Middle frontal gyrus (tissue), 1 donor: ENCODE measurements around the gene C9orf40.

Experiments
- DNase-seq: peaks from one replicate; pipeline ENCODE4 v3.0.0-alpha.2; 2015; ENCODE audit warnings: low spot score; ENCODE audit errors: extremely low spot score

C9orf40 gene

GRCh38 chr9:74952201-74953151 is at the start of gene C9orf40:
TSS of gene C9orf40 (minus strand) at chr9:74952912. CDS start at chr9:74952611, 301 bp downstream.
- DNase-seq: peak; percentile 82

DNA sequence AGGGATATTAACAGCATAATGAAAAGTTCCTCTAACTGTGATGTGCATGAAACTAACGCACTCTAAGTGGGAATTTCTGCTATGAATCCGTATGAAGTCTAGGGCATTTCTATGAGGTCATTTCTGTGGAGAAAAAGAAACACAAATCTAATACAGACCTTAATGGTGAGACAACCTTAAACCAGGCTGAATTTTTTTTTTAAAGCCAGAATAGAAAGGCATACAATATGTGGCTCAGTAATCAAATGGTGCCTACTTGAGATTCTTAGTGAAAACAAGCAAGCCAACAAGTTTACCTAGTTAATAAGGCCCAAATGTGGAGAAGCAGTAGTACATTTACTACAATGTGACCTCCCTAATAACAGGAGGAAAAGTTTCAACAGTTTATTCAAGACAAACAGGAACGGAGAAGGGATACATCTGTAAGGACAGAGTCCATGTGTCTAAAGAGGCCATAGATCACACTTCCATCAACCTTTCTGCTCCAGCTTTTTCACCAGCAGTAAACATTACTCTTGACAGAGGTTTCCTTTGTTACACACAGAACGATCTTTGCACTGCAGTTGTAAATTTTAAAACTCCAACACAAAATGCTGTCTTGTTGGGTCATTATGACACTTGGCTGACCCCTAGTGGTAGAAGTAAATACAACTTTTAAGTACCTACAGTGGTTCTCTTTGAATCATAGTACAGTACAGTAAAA is 49.2 kb upstream of the C9orf40 start:
- peak; percentile 69 for DNase-seq

DNA sequence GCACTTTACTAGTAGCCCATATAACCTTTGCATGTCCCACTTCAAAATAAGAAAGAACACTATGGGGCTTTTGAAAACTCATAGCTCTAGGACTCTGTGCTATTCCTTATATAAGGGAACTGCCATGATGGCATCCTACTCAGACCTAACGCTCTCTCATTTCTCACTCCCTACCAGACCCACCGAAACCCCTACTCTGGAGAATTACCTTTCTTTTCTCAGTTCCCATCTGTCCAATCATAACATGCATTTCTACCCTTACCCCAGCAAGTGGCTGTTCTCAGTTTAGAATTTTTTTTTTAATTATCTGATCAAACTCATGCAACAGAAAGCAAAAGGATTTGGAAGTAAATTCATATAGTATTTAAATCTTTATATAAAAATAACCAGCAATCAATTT is 48.1 kb upstream of the C9orf40 start:
- DNase-seq: no peak

- DNase-seq: no peak
Measured at GRCh38 chr9:74985041-74985440, 32.3 kb upstream of the C9orf40 start.

GRCh38 chr9:74983709-74984108 is 31.0 kb upstream of the C9orf40 start:
- DNase-seq: no peak

DNA sequence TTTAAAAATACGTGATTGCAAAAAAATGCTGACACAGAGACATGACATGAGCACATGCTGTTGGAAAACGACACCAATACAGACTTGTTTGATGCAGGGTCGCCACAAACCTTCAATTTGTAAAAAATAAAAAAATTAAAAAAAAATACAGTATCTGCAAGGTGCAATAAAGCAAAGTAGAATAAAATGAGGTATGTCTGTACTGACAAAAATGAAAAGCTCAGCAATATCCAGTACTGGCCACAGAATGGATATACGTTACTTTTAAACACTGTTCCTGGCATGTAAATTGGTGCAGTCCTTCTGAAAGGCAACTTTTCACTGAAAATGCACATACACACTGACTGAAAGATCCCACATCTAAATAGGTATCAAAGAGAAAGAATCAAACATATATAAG is 27.1 kb upstream of the C9orf40 start:
- DNase-seq: no peak

GRCh38 chr9:74977287-74977686 is 24.6 kb upstream of the C9orf40 start:
- DNase-seq: no peak

GRCh38 chr9:74975538-74975937 is 22.8 kb upstream of the C9orf40 start:
- no peak for DNase-seq

DNA sequence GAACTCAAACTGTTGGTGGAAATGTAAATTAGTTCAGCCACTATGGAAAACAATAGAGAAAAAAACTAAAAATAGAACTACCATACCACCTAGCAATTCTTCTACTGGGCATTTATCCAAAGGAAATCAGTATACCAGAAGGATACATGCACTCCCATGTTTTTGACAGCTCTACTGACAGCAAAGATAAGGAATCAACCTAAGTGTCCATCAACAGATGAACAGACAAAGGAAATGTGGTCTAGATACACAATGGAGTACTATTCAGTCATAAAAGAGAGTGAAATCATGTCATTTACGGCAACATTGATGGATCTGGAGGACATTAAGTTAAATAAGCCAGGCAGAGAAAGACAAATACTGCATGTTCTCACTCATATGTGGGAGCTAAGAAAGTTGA is 21.8 kb upstream of the C9orf40 start:
- DNase-seq: no peak

DNA sequence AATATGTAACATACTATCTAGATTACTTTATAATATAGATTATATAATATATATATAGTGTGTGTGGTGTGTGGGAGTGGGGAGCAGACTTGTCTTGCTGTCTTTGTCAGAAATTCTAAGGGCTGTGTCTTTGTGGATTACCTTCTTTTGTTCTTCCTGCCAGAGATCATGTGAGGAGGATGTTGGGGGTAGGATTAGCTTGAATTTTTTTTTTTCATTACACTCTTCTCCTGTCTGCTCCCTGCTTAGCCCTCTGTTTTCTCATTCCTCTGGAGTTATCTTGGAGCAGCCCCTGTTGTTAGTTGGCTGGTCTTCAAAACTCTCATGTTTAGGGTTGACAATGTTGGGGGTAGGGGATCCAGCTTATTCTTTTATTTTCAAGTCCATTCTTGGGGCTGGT is 21.0 kb upstream of the C9orf40 start:
- DNase-seq: no peak

DNA sequence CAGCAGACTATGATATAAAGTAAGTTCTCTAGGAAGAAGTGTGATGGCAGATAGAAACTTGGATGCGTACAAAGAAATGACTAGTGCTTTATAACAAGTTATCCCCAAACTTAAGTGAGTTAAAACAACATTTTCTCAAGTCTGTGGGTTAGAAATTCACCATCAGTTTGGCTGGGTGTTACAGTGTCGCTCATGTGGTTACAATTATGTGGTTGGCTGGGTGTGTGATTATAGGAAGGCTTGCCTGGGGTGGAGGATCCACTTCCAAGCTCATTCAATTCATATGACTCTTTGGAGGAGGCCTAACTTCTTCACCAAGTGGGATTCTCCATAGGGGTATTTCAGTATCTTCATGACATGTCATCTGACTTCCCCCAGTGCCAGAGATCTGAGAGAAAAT is 10.3 kb upstream of the C9orf40 start:
- no peak for DNase-seq

GRCh38 chr9:74961496-74961895 is 8.8 kb upstream of the C9orf40 start:
- no peak for DNase-seq

DNA sequence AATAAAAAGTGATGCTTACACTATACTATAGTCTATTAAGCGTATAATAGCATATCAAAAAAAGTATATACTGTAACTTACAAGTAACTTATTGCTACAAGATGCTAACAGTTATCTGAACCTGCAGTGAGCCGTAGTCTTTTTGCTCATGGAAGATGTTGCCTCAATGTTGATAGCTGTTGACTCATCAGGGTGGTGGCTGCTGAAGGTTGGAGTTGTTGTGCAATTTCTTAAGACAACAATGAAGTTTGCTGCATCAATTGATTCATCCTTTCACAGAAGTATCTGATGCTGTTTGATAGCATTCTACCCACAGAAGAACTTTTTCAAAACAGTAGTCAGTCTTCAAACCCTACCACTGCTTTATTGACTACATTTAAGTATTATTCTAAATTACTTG is 7.8 kb upstream of the C9orf40 start:
- no peak for DNase-seq

DNA sequence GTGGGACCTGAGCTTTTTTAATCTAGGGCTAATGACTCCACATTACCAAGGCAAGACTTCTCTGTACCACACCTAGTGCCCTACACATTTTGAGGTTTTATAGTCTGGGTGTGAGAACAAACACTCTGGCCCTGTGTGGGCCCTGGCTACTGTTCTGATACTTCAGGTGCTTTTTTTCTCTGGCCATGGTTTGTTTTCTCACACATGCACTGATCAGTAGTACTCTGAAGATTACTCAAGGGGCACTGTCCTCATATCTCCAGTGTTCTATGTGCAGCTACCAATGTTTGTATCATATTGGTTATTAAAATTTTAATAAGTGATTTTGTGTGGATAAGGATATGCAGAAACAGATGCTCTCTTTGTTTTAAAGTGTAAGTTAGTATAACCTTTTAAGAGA is 5.9 kb upstream of the C9orf40 start:
- no peak for DNase-seq

GRCh38 chr9:74953235-74953751 is 581 bp upstream of the C9orf40 start:
- DNase-seq: no peak

DNA sequence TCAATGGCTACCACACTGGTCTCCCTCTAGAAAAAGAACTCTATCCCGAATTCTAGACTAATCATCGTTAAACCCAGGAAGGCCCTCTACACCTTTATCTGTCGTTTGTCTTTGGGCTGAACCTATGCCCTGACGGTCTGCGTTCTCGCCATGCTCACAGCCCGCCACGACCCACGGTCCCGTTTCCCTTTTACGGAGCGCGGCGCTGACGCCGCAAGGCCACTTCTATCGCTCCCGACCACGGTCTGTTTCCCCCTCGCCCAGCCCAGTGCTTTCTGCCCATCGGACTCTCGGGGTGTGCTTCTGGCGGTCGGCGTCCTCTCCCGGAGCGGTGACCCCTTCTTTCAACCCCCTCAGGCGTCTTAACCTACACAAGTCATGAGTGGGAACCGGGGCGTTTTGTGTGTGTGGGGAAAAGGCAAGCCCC is 974 bp downstream of the C9orf40 start:
- DNase-seq: no peak

- DNase-seq: no peak
Measured at GRCh38 chr9:74951107-74951720, 1.5 kb downstream of the C9orf40 start.

DNA sequence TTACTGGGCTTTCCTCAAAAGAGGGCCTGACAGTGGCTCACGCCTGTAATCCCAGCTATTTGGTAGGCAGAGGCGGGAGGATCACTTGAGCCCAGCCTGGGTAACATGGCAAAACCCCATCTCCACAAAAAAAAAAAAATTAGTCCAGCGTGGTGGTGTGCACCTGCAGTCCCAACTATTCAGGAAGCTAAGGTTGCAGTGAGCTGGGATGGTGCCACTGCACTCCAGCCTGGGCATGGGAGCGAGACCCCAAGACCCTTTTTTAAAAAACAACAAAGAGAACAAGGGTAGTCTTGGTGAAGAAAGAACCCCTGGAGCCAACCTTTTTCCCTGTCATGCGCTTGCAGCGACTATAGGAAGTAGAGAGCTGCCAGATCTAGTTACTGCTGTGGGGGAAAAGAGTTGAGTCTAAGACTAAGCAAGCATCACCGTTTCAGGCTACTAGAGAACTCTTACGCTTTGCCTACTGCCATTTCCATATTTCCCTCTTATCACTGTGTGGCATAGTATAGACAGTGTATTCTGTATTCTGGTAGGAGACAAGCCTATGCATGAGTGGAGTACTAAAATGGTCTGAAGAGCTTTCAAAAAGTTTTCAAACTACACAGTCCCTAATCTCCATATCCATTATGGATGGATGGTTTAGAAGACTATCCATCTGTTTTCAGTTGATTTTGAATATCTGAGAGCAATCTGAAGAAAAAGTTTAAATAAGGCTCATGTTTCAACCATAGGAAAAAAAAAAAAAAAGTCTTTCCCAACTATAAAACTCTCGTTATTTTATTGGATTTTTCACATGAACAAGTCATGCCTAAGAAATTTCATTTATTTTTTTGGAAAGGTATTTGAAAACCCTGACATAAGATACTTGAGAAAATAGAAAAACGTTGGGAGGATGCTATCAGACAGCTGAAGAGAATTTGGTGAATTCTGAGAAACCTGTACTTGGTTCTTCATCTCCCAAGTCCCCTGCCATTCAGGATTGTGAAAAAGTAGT is 2.6 kb downstream of the C9orf40 start:
- no peak for DNase-seq

DNA sequence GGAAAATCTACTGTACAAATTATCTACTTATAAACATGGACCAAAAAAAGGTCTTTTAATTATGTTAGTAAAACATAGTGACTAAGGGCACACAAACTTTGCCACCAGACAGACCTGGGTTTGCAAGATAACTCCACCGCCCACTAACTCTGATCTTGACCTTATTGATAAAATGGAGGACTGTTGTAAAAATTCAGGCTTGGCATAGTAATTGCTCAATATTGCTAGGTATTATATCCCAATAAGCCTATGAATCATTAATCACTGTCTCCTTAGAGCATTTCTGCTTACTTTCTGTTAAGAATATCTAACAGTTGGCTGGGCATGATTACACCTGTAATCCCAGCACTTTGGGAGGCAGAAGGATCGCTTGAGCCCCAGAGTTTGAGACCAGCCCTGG is 3.8 kb downstream of the C9orf40 start:
- DNase-seq: no peak

GRCh38 chr9:74946686-74947085 is 6.0 kb downstream of the C9orf40 start:
- no peak for DNase-seq

DNA sequence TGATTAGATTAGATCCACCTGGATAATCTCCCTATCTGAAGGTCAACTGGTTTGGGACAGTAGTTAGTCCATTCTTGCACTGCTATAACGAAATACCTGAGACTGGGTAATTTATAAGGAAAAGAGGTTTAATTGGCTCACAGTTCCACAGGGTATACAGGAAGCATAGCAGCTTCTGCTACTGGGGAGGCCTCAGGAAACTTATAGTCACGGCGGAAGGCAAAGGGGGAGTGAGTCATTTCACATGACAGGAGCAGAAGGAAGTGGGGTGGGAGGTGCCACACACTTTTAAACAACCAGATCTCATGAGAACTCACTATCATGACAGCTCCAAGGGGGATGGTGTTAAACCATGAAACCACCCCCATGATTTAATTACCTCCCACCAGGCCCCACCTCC is 9.9 kb downstream of the C9orf40 start:
- no peak for DNase-seq
